KOPT-K1 (cell line): ENCODE results near the gene KCTD6.
"Not testable (repeated sequence)": the region's sequence is repeated elsewhere in the genome, so short reads cannot be mapped to it uniquely, and the experiment has no call there.

ENCODE experiments used
- H3K27ac ChIP-seq: fragments of 200-600 bp; sonication (generic); 2 replicates; pipeline ENCODE4 v1.5.1; 2016; ENCODE audit warnings: antibody characterized with exemption, mild to moderate bottlenecking, low read depth, low read length; ENCODE audit not compliant: poor library complexity, severe bottlenecking
- H3K36me3 ChIP-seq: fragments of 200-600 bp; sonication (generic); 2 replicates; pipeline ENCODE4 v1.5.1; 2017; ENCODE audit warnings: antibody characterized with exemption, mild to moderate bottlenecking, low read length, moderate library complexity; ENCODE audit not compliant: insufficient read depth
- H3K9me3 ChIP-seq: fragments of 200-600 bp; sonication (generic); 2 replicates; pipeline ENCODE4 v1.5.1; 2017; ENCODE audit warnings: antibody characterized with exemption, low read length, mild to moderate bottlenecking; ENCODE audit not compliant: insufficient read depth, poor library complexity, severe bottlenecking

Gene KCTD6

DNA sequence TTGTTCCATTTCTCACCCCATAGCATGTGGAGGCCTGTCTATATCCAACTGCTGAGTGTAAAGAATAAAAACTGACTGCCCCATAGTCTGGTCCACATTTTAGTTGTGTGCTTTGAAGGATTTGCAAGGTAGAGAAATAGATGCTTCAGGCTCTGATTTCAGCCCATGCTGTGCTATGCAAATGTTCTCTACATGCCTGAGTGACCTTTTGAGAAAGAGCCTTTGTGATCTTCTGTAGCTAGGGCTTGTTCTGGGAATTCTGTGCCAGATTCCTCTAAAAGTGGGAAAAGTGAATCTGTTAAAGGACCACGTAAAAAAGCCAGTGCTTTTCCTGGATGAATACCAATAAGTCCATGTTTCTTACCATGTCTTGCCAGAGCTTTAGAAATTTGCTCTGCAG is 5.2 kb downstream of the KCTD6 start:
- no peaks in the 10 kb centered on the region for H3K9me3 ChIP-seq
- peaks cover 13% of the 10 kb centered on the region; the same call in 1 of the 2 replicates for H3K36me3 ChIP-seq
- no peak overlapping the region for H3K27ac ChIP-seq

DNA sequence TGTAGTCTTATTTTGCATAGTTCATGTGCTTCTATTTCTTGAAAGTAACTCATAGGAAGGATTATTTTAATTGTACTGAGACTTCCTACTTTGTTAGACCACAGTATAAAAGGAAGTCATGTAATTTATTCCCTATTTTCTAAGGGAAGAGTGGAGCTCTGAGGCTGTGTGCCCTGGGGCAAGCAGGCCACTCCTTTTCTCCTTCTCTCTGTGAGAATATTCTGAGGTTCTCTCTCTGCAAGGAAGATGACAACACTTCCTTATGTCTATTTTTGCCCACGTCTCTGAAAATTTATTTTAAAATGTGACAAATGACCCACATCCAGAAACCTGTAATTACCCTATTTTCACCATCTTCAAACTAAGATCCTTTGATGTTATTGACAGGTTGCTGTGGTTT is 11.0 kb downstream of the KCTD6 start:
- Histone ChIP-seq H3K36me3 (peaks cover 13% of the 10 kb centered on the region; the same call in 1 of the 2 replicates), H3K9me3 (no peaks in the 10 kb centered on the region), H3K27ac (no peak overlapping the region)

DNA sequence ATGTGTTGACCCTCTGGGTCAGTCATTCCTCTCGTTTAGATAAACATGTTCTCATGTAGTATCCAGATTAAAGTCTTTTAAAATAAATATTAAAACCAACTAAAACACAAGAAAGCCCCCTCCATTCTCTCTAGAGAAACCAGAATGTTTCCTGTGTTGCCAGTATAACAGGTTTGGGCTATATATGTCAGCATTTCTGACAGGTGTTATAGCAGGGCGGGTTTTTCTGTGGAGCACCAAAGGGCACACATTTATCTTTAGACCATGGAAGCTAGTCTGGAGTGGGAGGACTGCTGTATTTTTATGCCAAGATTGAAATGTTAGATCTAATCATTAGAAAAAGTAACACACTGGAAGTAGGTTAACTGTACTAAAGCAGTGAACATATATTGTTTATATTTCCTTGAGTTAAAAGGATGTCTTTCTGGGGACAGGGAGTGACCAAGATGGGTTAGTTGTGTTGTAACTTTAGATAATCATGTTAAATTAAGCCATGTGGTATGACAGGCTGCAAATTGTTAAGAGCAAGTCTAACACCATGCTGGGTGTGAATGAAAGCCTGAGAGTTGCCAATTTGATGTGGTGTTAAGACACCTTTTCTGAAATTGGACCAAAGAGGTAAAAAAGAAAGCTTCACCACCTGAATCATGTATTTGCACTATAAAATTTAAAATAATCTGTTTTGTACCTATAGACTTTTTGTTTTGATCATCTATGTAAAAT is 15.6 kb downstream of the KCTD6 start:
- Histone ChIP-seq H3K9me3 (no peaks in the 10 kb centered on the region), H3K36me3 (no peaks in the 10 kb centered on the region), H3K27ac (no peak overlapping the region)

DNA sequence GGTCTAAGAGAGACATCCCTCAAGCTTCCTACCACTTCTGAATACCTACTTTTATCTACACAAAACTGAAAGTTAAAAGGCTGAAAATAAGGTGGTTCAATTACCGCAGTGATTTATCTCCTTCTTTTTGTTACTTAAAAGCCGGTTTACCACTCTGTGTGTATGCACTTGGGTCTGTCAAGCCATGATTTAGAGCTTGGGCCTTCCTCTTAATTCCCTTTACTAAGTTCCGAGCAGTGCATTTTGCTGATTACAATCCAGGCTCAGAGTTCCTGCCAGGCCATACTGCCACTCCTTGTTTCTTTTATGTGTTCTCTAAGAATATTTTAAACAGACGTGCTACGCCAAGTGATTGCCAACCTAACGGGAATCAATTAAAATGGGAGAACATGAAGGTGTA is 16.5 kb downstream of the KCTD6 start:
- Histone ChIP-seq H3K9me3 (no peaks in the 10 kb centered on the region), H3K36me3 (no peaks in the 10 kb centered on the region), H3K27ac (no peak overlapping the region)

DNA sequence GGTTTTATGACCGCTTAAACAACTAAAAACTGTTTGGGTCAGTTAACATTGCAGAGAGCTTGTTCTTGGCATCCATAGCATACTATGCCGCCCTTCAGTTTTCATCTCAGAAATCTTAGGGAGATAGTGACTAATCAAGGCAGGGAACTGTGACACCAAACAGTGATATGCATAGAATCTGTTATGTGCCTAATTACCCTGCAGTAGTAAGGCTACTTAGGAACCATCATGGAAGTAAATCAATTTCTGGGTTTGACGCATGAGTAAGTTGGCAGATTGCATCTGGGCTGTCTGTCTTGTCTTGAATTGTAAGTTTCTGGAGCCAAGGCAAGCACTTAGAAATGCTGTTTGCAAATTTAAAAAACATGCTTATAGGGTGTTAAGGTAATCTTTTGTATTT is 22.5 kb downstream of the KCTD6 start:
- Histone ChIP-seq H3K9me3 (no peaks in the 10 kb centered on the region), H3K36me3 (no peaks in the 10 kb centered on the region), H3K27ac (no peak overlapping the region)

DNA sequence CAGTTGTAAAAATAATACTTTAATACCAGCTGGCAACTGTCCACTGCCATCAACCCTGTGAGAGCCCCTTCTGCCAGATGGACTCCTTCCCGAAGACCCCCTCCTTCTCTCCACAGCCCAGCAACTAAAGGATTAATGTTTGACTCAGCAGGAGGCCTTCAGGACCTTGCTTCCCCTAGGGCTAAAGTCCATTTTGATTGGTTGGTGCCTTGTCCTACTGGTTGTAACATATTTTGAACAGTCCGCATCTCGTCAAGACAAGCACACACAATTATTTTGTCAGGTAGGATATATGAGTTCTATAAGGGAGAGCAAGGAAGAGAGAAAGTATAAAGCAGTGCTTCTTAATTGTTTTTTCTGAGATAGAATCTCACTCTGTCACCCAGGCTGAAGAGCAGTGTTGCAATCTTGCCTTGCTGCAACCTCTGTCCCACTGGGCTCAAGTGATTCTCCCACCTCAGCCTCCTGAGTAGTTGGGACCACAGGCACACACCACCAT is 26.4 kb downstream of the KCTD6 start:
- Histone ChIP-seq H3K27ac (no peak overlapping the region), H3K9me3 (no peaks in the 10 kb centered on the region), H3K36me3 (no peaks in the 10 kb centered on the region)

DNA sequence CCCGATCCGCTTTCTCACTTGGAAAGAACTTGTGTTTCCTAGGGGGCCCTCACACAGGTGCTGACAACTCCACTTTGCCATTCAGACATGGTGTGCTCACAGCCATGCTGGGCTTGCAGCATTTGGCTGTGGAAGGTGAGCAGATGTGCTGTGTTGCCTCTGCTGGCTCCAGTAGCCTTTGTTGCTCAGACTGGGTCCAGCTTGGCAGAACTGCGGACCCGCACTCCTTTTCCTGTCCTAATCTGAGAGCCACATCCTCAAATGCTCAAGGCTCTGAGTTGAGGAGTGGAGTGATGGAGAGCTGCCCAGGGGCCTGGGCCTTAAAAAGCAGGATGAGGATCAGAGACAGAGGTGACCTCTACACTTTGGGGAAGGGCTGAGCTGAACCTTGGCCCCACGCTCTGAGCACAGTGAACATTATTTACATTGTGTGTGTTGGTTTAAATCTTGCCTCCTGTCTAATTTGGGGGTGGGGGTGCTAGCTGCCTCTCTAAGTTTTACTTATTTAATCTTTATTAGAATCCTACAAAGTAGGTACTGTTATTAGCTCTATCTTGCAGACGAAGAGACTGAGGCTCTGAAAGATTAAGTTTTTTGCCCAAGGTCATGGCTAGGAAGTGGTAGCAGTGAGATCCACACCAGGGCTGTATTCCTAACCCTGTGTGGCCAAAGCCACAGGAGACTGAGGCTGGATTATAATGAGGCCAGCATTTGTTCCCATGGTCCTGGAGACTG is 27.9 kb downstream of the KCTD6 start:
- H3K36me3 ChIP-seq, result no peaks in the 10 kb centered on the region
- H3K9me3 ChIP-seq, result no peaks in the 10 kb centered on the region
- no peak overlapping the region for H3K27ac ChIP-seq

DNA sequence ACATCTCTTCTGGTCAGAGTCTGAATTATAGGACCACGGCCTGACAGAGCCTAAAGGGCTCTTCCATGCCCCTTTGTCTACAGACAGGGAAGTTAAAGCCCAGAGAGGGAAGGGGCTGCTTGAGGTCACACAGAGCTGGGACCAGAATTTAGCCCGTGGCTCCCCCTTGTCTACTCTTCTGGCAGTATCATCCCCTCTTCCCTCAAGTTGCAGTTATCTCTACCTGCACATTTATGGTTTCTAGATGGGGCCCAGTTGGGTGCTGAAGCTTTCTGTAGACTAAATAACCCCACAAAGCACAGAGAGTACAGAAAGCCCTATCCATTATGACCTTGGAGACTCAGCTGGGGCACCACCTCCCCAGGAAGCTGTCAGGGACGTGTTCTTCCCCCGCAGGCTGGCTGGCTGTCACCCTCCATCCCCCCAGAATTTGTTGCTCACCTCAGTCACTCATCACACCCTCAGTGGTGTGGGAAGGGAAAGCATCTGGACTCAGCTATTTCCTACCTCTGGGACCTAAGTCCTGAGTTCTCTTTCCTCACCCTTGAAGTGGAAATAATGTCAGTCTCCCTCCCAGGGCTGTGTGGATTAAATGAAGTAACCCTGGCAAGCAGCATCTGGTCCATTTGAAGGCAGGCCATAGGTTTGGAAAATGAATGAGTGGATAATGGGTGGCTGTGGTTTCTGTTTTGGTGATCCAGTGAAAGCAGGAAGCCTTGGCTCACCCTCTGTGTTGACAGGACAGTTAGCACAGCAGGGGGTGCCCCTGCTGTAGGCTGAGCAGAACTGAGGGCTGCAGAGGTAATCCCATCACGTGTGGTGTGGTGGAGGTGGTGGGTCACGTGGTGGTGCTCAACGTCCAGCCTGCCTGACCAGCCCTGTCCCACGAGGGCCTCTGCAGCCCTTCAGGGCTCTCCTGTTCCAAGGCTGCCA is 28.8 kb downstream of the KCTD6 start:
- H3K27ac ChIP-seq, result no peak overlapping the region
- no peaks in the 10 kb centered on the region for H3K9me3 ChIP-seq
- H3K36me3 ChIP-seq, result no peaks in the 10 kb centered on the region

DNA sequence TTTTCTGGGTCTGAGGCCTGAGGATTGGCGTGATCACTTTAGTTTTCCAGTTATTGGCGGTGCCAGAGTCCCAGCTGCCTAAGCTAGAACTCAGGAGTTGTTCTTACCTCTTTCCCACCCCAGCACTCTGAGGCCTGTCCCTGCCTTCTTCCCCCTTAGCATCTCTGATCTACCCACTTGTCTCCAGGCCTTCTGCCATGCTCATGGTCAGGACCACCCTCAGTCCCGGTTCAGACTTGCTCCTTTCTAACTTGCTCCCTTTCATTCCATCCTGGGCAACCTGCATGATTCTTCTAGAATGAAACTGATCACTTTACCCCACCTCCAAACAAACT is 29.4 kb downstream of the KCTD6 start:
- H3K36me3 ChIP-seq, result no peaks in the 10 kb centered on the region
- no peak overlapping the region for H3K27ac ChIP-seq
- no peaks in the 10 kb centered on the region for H3K9me3 ChIP-seq

DNA sequence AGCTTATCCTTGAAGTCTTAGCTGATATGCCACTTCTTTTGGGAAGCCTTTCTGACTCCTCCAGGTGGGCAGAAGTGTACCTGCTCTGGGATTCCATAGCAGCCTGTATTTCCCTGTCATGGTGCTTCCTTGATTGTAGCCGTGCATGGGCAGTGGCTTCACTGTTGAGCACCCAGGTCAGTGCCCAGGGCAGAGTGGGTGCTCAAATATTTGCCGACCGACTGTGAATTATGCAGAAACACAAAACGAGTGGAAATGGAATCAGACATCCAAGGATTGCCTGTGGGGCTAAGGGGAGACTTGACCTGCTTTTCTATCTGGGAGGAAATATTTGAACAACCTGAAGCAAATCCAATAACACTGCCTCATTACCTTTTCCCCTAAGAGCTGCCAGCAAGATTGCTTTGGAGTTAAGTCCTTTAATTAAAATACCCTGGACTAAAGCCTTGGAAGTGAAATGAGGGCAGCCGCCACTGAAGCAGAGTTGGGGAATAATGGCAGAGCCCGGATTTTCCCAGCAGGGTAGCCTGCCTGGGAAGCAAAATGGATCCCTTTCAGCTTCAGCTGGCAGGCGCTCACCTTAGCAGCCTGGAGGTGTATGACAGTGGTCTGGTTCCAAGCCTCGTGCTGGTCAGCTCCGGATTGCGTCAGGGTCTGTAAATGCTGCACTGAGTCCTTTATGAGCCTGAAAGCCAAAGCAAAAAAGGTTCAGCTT is 30.2 kb downstream of the KCTD6 start:
- no peaks in the 10 kb centered on the region for H3K36me3 ChIP-seq
- no peak overlapping the region for H3K27ac ChIP-seq
- H3K9me3 ChIP-seq, result no peaks in the 10 kb centered on the region

DNA sequence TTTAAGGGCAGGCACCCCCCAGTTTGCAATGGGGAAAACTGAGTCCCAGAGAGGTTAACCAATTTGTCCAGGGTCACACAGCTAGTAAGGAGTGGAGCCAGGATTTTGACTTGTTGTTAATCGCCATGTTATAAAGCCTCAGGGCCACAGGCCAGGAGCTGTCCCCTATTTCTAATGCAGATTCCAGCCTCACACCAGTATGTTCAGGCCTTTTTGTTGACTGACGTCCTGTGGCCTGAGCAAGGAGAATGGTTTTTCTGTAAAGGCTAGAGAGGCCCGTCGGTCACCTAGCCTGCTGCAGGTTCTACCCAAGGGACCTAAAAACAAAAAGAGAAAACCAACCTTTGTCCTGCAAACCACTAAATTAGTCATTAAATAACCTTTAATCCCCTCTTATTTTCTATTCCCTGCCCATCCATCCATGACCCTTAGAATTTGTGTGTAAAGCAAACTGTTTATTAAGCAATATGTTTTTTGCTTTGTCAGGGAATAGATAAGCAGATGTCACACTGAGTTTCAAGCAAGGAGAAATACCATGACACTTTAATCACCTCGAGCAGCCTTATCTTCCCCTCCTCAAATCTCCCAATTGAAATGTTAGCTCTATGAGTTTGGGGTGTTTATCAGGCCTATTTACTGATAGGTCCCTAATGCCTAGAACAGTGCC is 31.0 kb downstream of the KCTD6 start:
- no peak overlapping the region for H3K27ac ChIP-seq
- H3K9me3 ChIP-seq, result no peaks in the 10 kb centered on the region

DNA sequence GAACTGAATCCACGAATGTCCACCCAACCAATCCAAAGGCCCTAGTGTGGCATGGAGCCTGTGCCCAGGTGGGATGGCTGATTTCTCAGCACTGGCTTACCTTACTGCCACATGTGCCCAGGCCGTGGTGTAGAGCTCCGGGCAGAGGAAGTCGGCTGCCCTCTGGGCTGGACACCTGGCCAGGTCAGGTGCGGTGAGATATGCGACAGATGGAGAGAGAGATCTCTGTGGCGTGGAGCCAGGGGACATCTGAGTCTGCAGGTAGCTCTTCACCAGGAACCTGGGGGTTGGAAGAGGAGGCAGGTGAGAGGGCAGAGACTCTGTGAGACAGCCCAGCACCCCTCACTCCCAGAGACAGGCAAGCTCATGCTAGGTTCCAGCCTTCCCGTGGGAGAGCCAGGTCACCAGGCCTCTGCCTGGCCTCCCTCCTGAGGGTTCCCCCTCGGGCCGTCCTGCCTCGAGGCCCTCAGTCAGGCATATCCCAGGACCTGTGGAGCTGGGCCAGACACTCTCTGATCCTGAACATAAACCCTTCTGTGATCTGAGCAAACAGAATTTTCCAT is 32.5 kb downstream of the KCTD6 start:
- no peaks in the 10 kb centered on the region for H3K36me3 ChIP-seq
- H3K27ac ChIP-seq, result no peak overlapping the region
- no peaks in the 10 kb centered on the region for H3K9me3 ChIP-seq

More for the DNA sequence above, 31.0 kb downstream of the KCTD6 start:
- H3K36me3 ChIP-seq, result no peaks in the 10 kb centered on the region

DNA sequence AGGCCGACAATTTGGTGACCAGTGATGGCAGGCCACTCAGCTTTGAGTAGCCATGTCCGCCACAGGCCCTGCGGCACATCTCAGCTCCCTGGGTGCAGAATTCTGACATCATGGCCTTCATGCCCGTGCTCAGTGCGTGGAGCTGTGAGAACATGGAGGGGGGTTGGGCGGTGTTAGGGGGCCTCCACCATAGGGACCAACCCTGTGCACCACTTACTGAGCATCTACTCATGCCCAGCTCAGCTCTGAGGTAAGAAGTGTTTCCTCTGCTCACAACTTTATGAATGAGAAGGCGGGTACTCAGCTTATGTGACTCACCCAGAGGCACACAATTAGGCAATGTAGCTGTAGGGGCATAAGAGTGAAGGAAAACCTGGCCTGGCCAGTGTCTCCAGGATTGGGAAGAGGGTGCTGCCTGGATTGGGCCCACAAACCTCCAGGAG is 34.6 kb downstream of the KCTD6 start:
- Histone ChIP-seq H3K27ac (no peak overlapping the region), H3K9me3 (no peaks in the 10 kb centered on the region)

DNA sequence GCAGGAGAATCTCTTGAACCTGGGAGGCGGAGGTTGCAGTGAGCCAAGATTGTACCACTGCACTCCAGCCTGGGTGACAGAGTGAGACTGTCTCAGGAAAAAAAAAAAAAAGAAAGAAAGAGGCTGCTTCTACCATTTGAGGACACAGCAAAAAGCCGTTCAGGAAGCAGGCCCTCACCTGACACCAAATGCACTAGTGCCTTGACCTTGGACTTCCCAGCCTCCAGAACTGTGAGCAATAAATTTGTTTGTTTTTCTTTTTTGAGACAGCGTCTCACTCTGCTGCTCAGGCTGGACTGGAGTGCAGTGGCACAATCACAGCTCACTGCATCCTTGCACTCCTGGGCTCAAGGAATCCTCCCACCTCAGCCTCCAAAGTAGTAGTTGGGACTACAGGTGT is 35.5 kb downstream of the KCTD6 start:
- not testable (repeated sequence) for H3K27ac ChIP-seq, H3K9me3 ChIP-seq, H3K36me3 ChIP-seq

More for the DNA sequence above, 34.6 kb downstream of the KCTD6 start:
- no peaks in the 10 kb centered on the region for H3K36me3 ChIP-seq
